Stimulated activated CD8-positive, alpha-beta memory T cell treated with anti-CD3 and anti-CD28 coated beads, Interleukin-15, amount 100 ng/mL, for 1 hour (primary cell): ENCODE measurements around the gene DNAL1.
"Not testable (repeated sequence)": the region's sequence is repeated elsewhere in the genome, so short reads cannot be mapped to it uniquely, and the experiment has no call there.

Experiments used
- DNase-seq: peaks from one replicate; pipeline ENCODE4 v3.0.0-alpha.2; 2020; ENCODE audit warnings: low read depth

DNAL1 gene

GRCh38 chr14:73640796-73641365 is 3.9 kb upstream of the DNAL1 start:
- no peak for DNase-seq

GRCh38 chr14:73645248-73645610 is 443 bp downstream of the DNAL1 start:
- DNase-seq, result no peak

DNA sequence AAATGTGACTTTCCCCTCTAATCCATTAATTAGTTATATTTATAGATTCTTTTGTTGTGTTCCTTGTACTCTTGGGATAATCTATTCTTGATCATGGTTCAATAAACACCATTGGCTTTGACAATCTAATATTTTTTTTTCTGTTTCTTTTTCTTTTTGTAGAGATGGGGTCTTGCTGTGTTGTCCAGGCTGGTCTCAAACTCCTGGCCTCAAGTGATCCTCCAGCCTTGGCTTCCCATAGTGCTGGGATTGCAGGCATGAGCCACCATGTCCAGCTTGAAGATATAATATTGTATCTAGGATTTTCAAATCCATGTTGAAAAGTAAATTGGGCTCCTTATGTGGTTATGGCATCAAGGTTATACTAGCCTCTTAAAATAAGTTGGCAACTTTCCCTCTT is 6.2 kb downstream of the DNAL1 start:
- no peak for DNase-seq

DNA sequence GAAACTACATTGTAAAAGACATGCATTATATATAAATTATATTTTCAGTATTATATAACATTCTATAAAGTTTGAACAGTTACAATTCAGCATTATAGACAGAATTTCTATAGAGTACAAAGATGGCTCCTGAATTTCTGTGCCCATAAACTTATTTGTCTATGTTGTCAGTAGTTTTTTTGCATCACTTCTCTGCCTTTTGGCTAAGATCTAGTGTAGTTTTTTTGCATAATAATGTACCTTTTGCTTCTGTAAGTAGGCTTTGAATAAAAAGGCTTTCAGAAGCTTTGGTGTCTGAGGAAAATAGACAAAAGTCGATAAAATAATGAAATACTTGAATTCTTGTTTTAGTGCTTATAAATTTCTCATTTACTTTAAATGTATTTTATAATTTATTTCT is 11.1 kb downstream of the DNAL1 start:
- no peak for DNase-seq

GRCh38 chr14:73659202-73659601 is 14.4 kb downstream of the DNAL1 start:
- DNase-seq, result not testable (repeated sequence)

DNA sequence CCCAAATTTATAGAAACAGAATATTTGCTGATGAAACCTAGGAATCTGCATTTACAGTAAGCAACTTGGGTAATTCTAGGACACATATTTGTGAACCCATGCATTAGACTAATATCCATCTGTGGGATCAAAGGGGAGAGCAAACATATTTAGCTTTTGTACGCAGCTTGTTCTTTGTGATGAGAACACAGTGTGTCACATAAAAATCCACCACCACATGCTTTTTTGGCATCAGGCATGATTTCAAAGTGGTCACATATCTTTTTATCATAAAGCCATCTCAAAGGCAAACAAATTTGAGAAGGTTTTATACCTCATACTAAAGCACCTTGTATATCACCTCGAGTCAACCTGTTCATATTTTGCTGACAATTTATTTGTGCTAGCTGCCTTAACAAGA is 15.7 kb downstream of the DNAL1 start:
- no peak for DNase-seq

- DNase-seq, result no peak
These were observed 17.1 kb downstream of the DNAL1 start for GRCh38 chr14:73661872-73662271.

DNA sequence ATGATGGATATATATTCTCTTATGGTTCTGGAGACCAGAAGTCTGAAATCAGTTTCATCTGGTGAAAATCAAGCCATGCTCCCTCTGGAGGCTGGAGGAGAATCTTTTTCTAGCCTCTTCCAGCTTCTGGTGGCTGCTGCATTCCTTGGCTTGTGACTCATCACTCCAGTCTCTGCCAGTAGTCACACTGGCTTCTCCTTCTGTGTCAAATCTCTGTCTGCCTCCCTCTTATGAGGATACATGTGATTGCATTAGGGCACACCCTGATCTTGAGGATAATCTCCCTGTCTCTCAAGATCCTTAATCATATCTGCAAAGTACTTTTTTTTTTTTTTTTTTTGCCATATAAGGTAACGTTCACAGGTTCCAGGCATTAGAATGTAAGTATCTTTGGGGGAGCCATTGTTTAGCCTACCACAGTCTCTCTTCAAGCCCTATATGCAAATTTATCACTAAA is 17.7 kb downstream of the DNAL1 start:
- DNase-seq, result no peak

DNA sequence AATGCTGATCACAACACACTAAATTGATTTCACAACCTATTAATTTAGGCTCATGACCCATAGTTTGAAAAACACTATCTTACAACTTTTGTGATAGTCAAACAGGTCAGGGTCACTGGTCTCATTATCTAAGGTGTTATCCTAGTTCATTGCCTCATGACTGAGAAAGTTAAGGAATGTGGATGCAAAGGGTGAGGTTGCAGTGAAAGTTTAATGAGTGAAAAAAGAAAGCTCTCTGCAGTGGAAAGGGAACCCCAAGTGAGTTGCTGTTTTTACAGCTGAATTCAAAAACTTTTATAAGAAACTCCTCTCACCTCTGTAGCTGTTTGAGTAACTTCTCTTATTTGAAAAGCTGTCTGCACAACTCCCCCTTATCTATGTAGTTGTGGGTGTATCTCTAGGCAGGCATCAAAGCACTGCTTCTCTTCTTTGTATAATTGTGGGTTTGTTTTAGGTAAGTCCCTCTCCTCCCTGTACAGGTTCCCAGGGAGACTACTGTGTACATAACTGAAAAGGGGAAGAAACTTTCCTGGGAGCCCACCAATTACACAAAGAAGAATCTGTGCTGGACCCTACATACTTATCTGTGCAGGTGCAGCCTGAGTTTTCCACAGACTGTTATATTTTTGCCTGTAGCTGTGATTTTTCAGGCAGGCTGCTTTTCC is 18.9 kb downstream of the DNAL1 start:
- no peak for DNase-seq

GRCh38 chr14:73665130-73665529 is 20.3 kb downstream of the DNAL1 start:
- DNase-seq, result no peak

DNA sequence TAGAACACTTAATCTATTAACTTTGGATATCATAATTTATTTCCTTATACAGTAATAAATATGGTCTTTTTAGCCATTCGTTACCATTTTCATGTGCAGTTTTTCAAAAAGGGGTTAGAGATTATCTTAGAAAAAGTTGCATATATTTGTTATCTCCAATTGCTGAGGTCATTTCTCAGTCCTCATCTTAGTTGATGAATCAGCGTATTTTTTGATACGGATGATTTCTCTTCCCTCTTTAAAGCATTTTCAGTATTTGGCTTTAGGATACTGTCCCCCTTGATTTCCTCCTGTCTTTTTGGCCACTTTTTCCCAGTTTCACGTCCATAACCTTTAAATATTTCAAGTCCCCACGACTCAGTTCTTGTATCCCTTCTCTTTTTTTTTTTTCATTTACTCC is 21.8 kb downstream of the DNAL1 start:
- no peak for DNase-seq

DNA sequence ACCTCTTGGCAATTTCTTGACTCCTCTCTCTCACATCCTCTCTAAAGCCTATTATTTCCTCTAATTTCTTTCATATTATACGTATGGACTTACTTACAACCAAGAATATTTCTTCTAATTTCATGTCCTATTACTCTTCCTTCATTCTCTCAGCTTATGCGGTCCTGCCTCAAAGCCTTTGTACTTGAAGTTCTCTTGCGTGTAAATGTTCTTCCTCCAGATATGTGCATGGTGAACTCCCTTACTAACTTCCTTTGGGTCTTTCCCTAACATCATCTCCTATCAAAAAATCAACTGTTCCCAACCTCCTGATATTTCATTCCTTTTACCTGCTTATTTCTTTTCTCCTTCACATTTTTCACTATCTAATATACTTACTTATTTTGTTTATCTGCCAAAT is 23.1 kb downstream of the DNAL1 start:
- no peak for DNase-seq

DNA sequence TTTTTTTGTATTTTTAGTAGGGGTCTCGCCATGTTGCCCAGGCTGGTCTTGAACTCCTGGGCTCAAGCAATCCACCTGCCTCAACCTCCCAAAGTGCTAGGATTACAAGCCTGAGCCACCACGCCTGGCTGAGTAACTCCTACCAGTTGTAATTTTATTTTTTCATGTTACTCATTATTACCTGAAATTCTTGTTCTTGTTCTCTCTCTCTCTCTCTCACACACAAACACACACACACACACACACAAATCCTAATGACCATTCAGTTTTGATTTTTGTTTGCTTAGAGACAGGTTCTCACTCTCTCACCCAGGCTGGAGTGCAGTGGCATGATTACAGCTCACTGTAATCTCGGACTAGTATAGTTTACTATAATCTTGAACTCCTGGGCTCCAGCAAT is 30.2 kb downstream of the DNAL1 start:
- no peak for DNase-seq

DNA sequence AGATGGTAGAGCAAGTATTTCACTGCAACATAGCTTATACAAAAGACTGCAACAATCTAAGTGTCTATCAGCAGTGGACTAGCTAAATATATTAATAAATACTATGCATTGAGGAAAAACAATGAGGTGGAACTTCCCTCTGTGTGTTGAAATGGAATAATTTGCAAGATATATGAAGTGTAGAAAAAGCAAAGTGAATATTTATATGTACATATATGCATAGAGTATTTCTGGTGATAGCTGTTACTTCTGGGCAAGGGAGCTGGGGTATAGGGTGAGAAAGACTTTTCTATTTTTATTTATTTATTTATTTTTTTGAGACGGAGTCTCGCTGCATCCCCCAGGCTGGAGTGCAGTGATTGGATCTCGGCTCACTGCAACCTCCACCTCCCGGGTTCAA is 33.9 kb downstream of the DNAL1 start:
- DNase-seq, result no peak

GRCh38 chr14:73680821-73681220 is 36.0 kb downstream of the DNAL1 start:
- no peak for DNase-seq

DNA sequence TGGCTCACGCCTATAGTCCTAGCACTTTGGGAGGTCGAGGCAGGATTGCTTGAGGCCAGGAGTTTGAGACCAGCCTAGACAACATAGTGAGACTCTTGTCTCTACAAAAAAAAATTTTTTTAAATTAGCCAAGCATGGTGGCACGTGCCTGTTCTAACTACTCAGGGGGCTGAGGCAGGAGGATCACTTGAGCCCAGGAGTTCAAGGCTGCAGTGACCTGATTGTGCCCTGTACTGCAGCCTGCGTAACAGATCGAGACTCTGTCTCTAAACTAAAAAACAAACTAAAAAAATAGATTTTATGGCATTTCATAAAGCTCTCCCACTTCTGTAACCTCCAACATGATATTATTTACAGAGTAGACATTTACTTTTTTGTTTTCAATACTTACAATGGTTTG is 39.8 kb downstream of the DNAL1 start:
- no peak for DNase-seq

- no peak for DNase-seq
These were observed 40.5 kb downstream of the DNAL1 start for GRCh38 chr14:73685328-73685727.

DNA sequence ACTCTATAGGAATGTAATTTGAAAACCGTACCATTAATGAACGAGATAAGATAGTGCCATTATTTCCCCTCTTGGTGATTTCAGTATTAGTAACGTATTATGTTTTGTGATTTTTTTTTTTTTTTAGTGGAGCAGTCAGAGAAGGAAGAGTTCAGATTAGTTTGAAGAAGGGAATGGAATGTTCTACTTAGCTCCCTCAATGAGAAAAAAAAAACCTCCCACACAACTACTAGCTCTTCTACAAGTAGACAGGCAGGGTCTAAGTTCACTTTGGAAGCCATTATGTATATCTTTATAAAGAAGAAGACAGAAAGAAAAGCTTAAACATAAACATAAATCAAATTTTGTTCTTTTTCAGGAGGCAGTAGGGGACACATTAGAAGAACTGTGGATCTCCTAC is 42.1 kb downstream of the DNAL1 start:
- no peak for DNase-seq

DNA sequence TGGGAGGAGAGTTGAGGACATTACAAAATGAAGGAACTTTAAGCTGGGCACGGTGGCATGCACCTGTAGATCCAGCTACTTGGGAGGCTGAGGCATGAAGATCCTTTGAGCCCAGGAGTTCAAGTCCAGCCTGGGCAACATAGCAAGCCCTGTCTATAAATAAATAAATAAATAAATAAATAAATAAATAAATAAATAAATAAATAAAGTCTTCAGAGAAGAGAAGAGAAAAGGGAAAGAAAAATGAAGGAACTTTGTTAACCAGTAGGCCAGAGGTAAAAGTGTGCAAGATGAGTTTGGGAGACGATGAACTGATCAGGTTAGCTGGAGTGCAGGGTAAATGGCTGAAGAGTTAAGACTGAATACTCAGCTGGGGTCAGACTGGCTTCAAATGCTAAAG is 49.3 kb downstream of the DNAL1 start:
- no peak for DNase-seq

- DNase-seq, result no peak
These were observed 50.3 kb downstream of the DNAL1 start for GRCh38 chr14:73695082-73695481.

- no peak for DNase-seq
These were observed 51.2 kb downstream of the DNAL1 start for GRCh38 chr14:73695997-73696396.

DNA sequence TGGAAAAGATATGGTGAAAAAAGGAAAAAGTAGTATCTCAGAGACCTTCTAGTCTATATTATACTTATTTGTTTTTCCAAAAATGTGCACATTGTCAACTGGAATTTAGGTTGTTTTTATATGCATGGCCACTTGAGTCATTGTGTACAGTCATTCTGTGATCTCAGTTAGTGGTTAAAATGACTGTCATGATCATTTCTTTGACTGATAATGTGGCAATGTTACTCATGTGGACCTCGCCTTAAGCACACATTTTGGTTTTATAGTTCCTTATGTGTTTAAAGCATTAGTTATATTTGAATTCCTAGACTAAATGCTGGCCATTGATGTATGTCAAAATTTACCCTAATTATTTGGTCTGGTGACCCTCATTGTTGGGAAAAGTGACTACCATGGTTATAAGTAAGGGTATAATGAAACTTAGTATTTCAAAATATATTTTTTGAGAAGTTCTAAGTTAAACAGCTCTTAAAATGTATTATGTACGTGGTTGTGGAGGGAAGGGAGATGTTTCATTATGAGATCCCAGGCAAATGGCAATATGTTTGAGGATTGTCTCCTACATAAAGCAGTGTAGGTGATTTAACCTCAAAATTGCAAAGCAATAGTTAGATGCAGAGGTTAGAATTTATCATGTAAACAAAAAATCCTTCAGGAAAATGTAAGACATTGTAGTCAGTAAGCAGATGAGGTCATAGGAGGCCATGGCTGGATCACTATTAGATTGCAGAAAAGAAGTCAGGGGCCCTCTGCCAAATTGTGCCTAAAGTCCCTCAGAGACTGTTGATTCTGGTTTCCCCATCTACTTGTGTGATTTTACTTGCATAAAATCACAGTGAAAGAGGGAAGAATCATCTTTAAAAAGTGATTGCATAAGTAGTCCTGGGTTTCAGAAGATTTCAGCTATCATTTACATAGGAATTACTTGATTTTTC is 51.9 kb downstream of the DNAL1 start:
- DNase-seq, result no peak

GRCh38 chr14:73700325-73700724 is 55.5 kb downstream of the DNAL1 start:
- DNase-seq, result no peak
